ENCODE data around the gene LCE1E. TPM values are rescaled to one million over a fixed set of nuclear protein-coding genes. Genes with fewer than 3 reads are reported as not detected.

Gene LCE1E
- total RNA-seq, 2 donors from 2014 or later = not detected

- WGBS = 94% methylated on average over 6 of the region's 6 CpGs
- DNase-seq (ENCODE audit: low spot score) = no peak
- intact Hi-C loops (cut with DNase I) = no loop called here
Measured at GRCh38 chr1:152817309-152817708, 31.3 kb downstream of the LCE1E start.

GRCh38 chr1:152823294-152823693 lies 37.2 kb downstream of the LCE1E start:
- WGBS = 36% methylated on average over 5 of the region's 5 CpGs
- H3K27me3 ChIP-seq (replicated peaks; ENCODE audit: insufficient read depth) = no peaks in the 10 kb centered on the region
- no peak overlapping the region for H3K4me3 ChIP-seq
- H3K27ac ChIP-seq = no peak overlapping the region
- intact Hi-C loops (cut with DNase I) = no loop called here
- TF ChIP-seq POLR2A (IDR thresholded peaks at IDR 0.05) = no peak
- no peak for TF ChIP-seq POLR2AphosphoS5 (IDR thresholded peaks at IDR 0.05)
- no peak for TF ChIP-seq CTCF (IDR thresholded peaks at IDR 0.05)
- no peaks in the 10 kb centered on the region for H3K4me1 ChIP-seq (replicated peaks)
- H3K9me3 ChIP-seq = no peaks in the 10 kb centered on the region
- no peaks in the 10 kb centered on the region for H3K36me3 ChIP-seq
- DNase-seq (ENCODE audit: low spot score) = no peak

More at GRCh38 chr1:152817309-152817708, 31.3 kb downstream of the LCE1E start:
- TF ChIP-seq POLR2AphosphoS5 (IDR thresholded peaks at IDR 0.05) (no peak), CTCF (IDR thresholded peaks at IDR 0.05) (no peak), POLR2A (IDR thresholded peaks at IDR 0.05) (no peak)
- Histone ChIP-seq H3K9me3 (no peaks in the 10 kb centered on the region), H3K4me1 (replicated peaks) (no peaks in the 10 kb centered on the region), H3K4me3 (no peak overlapping the region), H3K36me3 (no peaks in the 10 kb centered on the region), H3K27ac (no peak overlapping the region), H3K27me3 (replicated peaks; ENCODE audit: insufficient read depth) (no peaks in the 10 kb centered on the region)

- intact Hi-C loops (cut with DNase I) = no loop called here
- no peaks in the 10 kb centered on the region for H3K9me3 ChIP-seq
- TF ChIP-seq POLR2A (IDR thresholded peaks at IDR 0.05) = no peak
- TF ChIP-seq CTCF (IDR thresholded peaks at IDR 0.05) = no peak
- TF ChIP-seq POLR2AphosphoS5 (IDR thresholded peaks at IDR 0.05) = no peak
- no peaks in the 10 kb centered on the region for H3K36me3 ChIP-seq
- H3K27me3 ChIP-seq (replicated peaks; ENCODE audit: insufficient read depth) = no peaks in the 10 kb centered on the region
- no peak overlapping the region for H3K4me3 ChIP-seq
- H3K4me1 ChIP-seq (replicated peaks) = no peaks in the 10 kb centered on the region
- H3K27ac ChIP-seq = no peak overlapping the region
- DNase-seq (ENCODE audit: low spot score) = no peak
Measured at GRCh38 chr1:152824964-152825363, 38.9 kb downstream of the LCE1E start.

GRCh38 chr1:152827173-152827572 lies 41.1 kb downstream of the LCE1E start, which contains the start of gene LCE1A:
LCE1A (plus strand) TSS chr1:152827473; CDS start chr1:152827473, 0 bp downstream.
- 69% methylated on average over 2 of the region's 2 CpGs for WGBS
- no peaks in the 10 kb centered on the region for H3K9me3 ChIP-seq
- intact Hi-C loops (cut with DNase I) = no loop called here
- no peak for DNase-seq (ENCODE audit: low spot score)
- TF ChIP-seq POLR2A (IDR thresholded peaks at IDR 0.05) (no peak), POLR2AphosphoS5 (IDR thresholded peaks at IDR 0.05) (no peak), CTCF (IDR thresholded peaks at IDR 0.05) (no peak)
- no peak within 1 kb of the TSS for H3K4me3 ChIP-seq
- H3K27ac ChIP-seq = no peak within 1 kb of the TSS
- no peaks in the 10 kb centered on the region for H3K36me3 ChIP-seq
- no peaks in the 10 kb centered on the region for H3K27me3 ChIP-seq (replicated peaks; ENCODE audit: insufficient read depth)
- no peaks in the 10 kb centered on the region for H3K4me1 ChIP-seq (replicated peaks)

- H3K9me3 ChIP-seq = no peaks in the 10 kb centered on the region
- no peaks in the 10 kb centered on the region for H3K4me1 ChIP-seq (replicated peaks)
- H3K27me3 ChIP-seq (replicated peaks; ENCODE audit: insufficient read depth) = no peaks in the 10 kb centered on the region
- no peak overlapping the region for H3K27ac ChIP-seq
- TF ChIP-seq POLR2A (IDR thresholded peaks at IDR 0.05) = no peak
- TF ChIP-seq CTCF (IDR thresholded peaks at IDR 0.05) = no peak
- TF ChIP-seq POLR2AphosphoS5 (IDR thresholded peaks at IDR 0.05) = no peak
- no peak for DNase-seq (ENCODE audit: low spot score)
- WGBS = 48% methylated on average over 2 of the region's 2 CpGs
- H3K36me3 ChIP-seq = no peaks in the 10 kb centered on the region
- intact Hi-C loops (cut with DNase I) = no loop called here
- no peak overlapping the region for H3K4me3 ChIP-seq
Measured at GRCh38 chr1:152836870-152837269, 50.8 kb downstream of the LCE1E start.

All from prostate gland (tissue), 2 donors.